Naive thymus-derived CD8-positive, alpha-beta T cell (primary cell): ENCODE results near the gene RNH1. TPM values are rescaled to one million over a fixed set of nuclear protein-coding genes. Genes with fewer than 3 reads are reported as not detected.
A peak's percentile ranks its signal among the peaks of the same experiment; 100 is the strongest.

ENCODE experiments used
- ATAC-seq, 2 donors: fragments of 150-1000 bp; cut with Tn5 transposase in 1 of 2; sonication (Bioruptor Pico), chemical (Tn5 transposase) in 1 of 2; 1 replicate in 1 of 2; 2 replicates in 1 of 2; pipeline ENCODE4 v1.10.0; 2021; ENCODE audit warnings: mild to moderate bottlenecking in 2 of 2, moderate library complexity in 2 of 2
- POLR2A ChIA-PET: fragments of 350-600 bp; sonication (Branson Sonifier 250); formaldehyde crosslinking; loops from one replicate; lab custom pipeline; 2021; ENCODE audit warnings: antibody characterized with exemption; lab: Charles Lee
- DNase-seq, 10 donors: peaks; one replicate each; pipeline versions ENCODE4 v3.0.0 to v3.0.0-alpha.2; 2020 to 2022
- H3K27ac Mint-ChIP-seq, 10 donors: one replicate each; pipeline ENCODE4 v1.8.0; 2020 to 2022; ENCODE audit warnings: mild to moderate bottlenecking in 10 of 10, mixed read lengths in 10 of 10, moderate library complexity in 4 of 10, inconsistent platforms in 1 of 10
- H3K27me3 Mint-ChIP-seq, 5 donors: one replicate each; pipeline ENCODE4 v1.8.0; 2021 to 2022; ENCODE audit warnings: mixed read lengths in 5 of 5
- H3K36me3 Mint-ChIP-seq, 3 donors: one replicate each; pipeline ENCODE4 v1.8.0; 2020 to 2022; ENCODE audit warnings: mixed read lengths in 3 of 3, mild to moderate bottlenecking in 2 of 3, inconsistent platforms in 1 of 3
- H3K4me1 Mint-ChIP-seq, 4 donors: one replicate each; pipeline ENCODE4 v1.8.0; 2021 to 2022; ENCODE audit warnings: mixed read lengths in 4 of 4
- H3K4me3 Mint-ChIP-seq, 10 donors: one replicate each; pipeline ENCODE4 v1.8.0; 2020 to 2022; ENCODE audit warnings: mild to moderate bottlenecking in 10 of 10, mixed read lengths in 10 of 10, moderate library complexity in 6 of 10, inconsistent platforms in 1 of 10
- H3K9me3 Mint-ChIP-seq, 9 donors: one replicate each; pipeline ENCODE4 v1.8.0; 2020 to 2022; ENCODE audit warnings: mixed read lengths in 9 of 9, mild to moderate bottlenecking in 3 of 9, inconsistent platforms in 1 of 9, moderate library complexity in 1 of 9
- polyA plus RNA-seq, 3 donors: library from polyadenylated mRNA; unstranded; fragments of 300-500 nt; fragmentation: Illumina TruSeq; gene quantifications; one replicate each; pipeline ENCODE4 v1.2.3, GENCODE V29; 2021
- total RNA-seq, 8 experiments: library from RNA in 2 of 8; stranded (reverse) in 2 of 8; gene quantifications; one replicate each; pipeline ENCODE4 v1.2.3 and lab custom pipeline; 2021 to 2026

RNH1 gene
- total and polyA plus RNA-seq, 5 experiments from 2014 or later: 102 to 198 (median 152) TPM

DNA sequence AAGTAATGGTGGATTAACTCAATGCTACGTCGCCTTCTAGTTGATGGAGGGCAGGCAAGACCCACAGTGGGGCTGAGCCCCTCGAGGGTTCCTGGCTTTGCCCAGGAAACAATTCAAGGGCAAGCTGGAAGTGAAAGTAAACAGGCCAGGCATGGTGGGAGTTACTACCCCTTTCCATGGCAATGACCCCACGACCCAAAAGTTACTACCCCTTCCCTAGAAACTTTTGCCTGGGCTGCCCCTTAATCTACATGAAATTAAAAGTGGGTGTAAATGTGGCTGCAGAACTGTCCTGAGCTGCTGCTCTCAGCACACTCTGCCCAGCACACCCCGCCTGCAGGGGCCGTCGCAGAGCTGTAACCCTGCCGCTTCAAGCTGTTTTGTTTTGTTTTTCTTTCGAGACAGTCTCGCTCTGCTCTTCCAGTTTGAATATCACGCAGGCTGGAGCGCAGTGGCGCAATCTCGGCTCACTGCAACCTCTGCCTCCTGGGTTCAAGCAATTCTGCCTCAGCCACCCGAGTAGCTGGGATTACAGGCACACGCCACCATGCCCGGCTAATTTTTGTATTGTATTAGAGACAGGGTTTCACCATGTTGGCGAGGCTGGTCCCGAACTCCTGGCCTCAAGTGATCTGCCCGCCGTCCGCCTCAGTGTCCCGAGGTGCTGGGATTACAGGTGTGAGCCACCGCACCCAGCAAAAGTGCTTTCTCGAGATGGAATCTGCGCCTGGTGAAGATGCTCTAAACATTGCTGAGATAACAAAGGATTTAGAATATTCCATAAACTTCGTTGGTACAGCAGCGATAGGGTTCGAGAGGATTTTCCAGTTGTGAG lies 5.9 kb upstream of the RNH1 start:
- Mint-ChIP-seq H3K36me3 (peaks cover 0 to 28% (median 5%) of the 10 kb centered on the region in 3 donors), H3K9me3 (peaks cover 0 to 7% (median 0%) of the 10 kb centered on the region in 9 donors), H3K4me1 (peaks cover 0 to 11% (median 4%) of the 10 kb centered on the region in 4 donors), H3K27me3 (no peaks in the 10 kb centered on the region), H3K4me3 (peak overlapping the region in 1 of 10 donors; percentile 29), H3K27ac (peak overlapping the region in 2 of 10 donors; percentile 21 to 67)
- ATAC-seq (no peak), DNase-seq (no peak)
- POLR2A ChIA-PET: interaction anchor here (0.6 kb wide), 1 partner anchor 178 kb away, joined by 3 read pairs; no protein-coding TSS in a partner anchor

- no peak for DNase-seq
- no peak for ATAC-seq
- Mint-ChIP-seq H3K4me3 (peak overlapping the region in 7 of 10 donors; percentile 6 to 74 (median 33)), H3K4me1 (peaks cover 8 to 30% (median 22%) of the 10 kb centered on the region in 4 donors), H3K36me3 (peaks cover 0 to 26% (median 0%) of the 10 kb centered on the region in 3 donors), H3K9me3 (no peaks in the 10 kb centered on the region), H3K27ac (peak overlapping the region in 2 of 10 donors; percentile 24 to 51), H3K27me3 (no peaks in the 10 kb centered on the region)
- POLR2A ChIA-PET: interaction anchor here (0.7 to 1.0 kb wide), 2 partner anchors 27 to 79 kb away, joined by 3 to 4 read pairs; no protein-coding TSS in a partner anchor
Observed at GRCh38 chr11:508956-509355, 1.9 kb upstream of the RNH1 start.

DNA sequence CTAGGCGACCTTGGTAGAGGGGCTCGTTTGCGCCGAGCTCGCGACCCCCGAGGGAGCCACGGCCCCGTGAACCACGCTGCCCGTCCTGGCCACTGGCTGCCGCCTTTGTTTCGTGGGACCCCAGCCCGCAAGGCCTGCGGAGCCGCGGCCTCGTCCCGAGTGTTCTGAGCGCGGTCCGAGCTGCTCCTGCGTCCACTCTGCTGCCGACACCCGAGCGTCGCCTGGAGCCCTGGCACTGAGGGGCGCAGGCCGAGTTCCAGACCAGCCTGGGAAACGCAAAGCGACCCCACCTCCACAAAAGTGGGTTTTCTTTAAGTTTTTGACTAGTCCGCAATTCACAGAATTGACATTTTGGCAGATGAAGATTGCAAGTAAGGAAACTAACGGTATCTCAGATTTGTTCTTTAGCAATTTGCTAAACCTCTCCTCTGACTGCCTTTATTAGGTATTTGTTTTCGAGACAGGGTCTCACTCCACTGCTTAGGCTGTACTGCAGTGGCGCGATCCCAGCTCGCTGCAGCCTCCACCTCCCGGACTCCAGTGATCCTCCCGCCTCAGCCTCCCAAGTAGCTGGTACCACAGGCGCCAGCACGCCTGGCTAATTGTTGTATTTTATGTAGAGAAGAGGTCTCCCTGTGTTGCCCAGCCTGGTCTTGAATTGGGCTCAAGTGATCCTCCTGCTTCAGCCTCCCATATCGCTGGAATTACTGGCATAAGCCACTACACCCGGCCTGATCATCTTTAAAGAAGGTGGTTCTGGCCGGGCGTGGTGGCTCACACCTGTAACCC lies 879 bp upstream of the RNH1 start:
- peak overlapping the region in 9 of 10 donors; percentile 35 to 100 (median 79) for H3K27ac Mint-ChIP-seq
- H3K27me3 Mint-ChIP-seq: no peaks in the 10 kb centered on the region
- peaks cover 8 to 34% (median 24%) of the 10 kb centered on the region in 4 donors for H3K4me1 Mint-ChIP-seq
- no peaks in the 10 kb centered on the region for H3K9me3 Mint-ChIP-seq
- POLR2A ChIA-PET: interaction anchor here (0.7 to 4.2 kb wide), 4 partner anchors 27 to 209 kb away, joined by 3 to 42 read pairs (median 4); partner anchors contain the start of genes HRAS and LRRC56
- H3K36me3 Mint-ChIP-seq: peaks cover 0 to 20% (median 0%) of the 10 kb centered on the region in 3 donors
- peak overlapping the region; percentile 62 to 99 (median 88) for H3K4me3 Mint-ChIP-seq
- DNase-seq (no peak), ATAC-seq (no peak)

- POLR2A ChIA-PET: interaction anchor here (0.5 to 4.2 kb wide), 30 partner anchors 11 to 805 kb away, joined by 3 to 42 read pairs (median 4); partner anchors contain the start of genes BET1L, HRAS, LRRC56 and NLRP6
- Mint-ChIP-seq H3K36me3 (peaks cover 0 to 15% (median 0%) of the 10 kb centered on the region in 3 donors), H3K27ac (peak overlapping the region; percentile 97 to 100 (median 100)), H3K4me1 (peaks cover 8 to 40% (median 25%) of the 10 kb centered on the region in 4 donors), H3K9me3 (no peaks in the 10 kb centered on the region), H3K4me3 (peak overlapping the region; percentile 95 to 99 (median 98)), H3K27me3 (no peaks in the 10 kb centered on the region)
- DNase-seq (peak; percentile 92 to 98 (median 96)), ATAC-seq (peak; percentile 75 to 76)
Observed at GRCh38 chr11:506238-506994, 626 bp downstream of the RNH1 start.

- Mint-ChIP-seq H3K27ac (peak overlapping the region in 6 of 10 donors; percentile 48 to 100 (median 80)), H3K36me3 (peaks cover 0 to 17% (median 0%) of the 10 kb centered on the region in 3 donors)
Observed at GRCh38 chr11:504994-505344, 2.1 kb downstream of the RNH1 start.

GRCh38 chr11:504053-504993 lies 2.7 kb downstream of the RNH1 start:
- POLR2A ChIA-PET: interaction anchor here (2.6 to 4.2 kb wide), 2 partner anchors 30 to 296 kb away, joined by 21 to 42 read pairs; partner anchors contain the start of genes BET1L, HRAS, LRRC56 and RIC8A
- Mint-ChIP-seq H3K27me3 (no peaks in the 10 kb centered on the region), H3K36me3 (peaks cover 0 to 15% (median 0%) of the 10 kb centered on the region in 3 donors), H3K27ac (peak overlapping the region in 7 of 10 donors; percentile 9 to 100 (median 70)), H3K4me1 (peaks cover 8 to 43% (median 28%) of the 10 kb centered on the region in 4 donors), H3K4me3 (peak overlapping the region; percentile 39 to 98 (median 72)), H3K9me3 (no peaks in the 10 kb centered on the region)
- ATAC-seq (no peak), DNase-seq (no peak)

More at GRCh38 chr11:504994-505344, 2.1 kb downstream of the RNH1 start:
- no peak for ATAC-seq
- Mint-ChIP-seq H3K4me1 (peaks cover 8 to 43% (median 28%) of the 10 kb centered on the region in 4 donors), H3K4me3 (peak overlapping the region; percentile 22 to 98 (median 72)), H3K9me3 (no peaks in the 10 kb centered on the region), H3K27me3 (no peaks in the 10 kb centered on the region)
- DNase-seq: no peak
- POLR2A ChIA-PET: interaction anchor here (2.6 to 4.2 kb wide), 2 partner anchors 30 to 297 kb away, joined by 21 to 42 read pairs; partner anchors contain the start of genes BET1L, HRAS, LRRC56 and RIC8A

- Mint-ChIP-seq H3K4me3 (peak overlapping the region in 6 of 10 donors; percentile 16 to 98 (median 52)), H3K27me3 (no peaks in the 10 kb centered on the region)
- DNase-seq: no peak
Observed at GRCh38 chr11:503179-503981, 3.7 kb downstream of the RNH1 start.

GRCh38 chr11:502288-503178 lies 4.5 kb downstream of the RNH1 start:
- Mint-ChIP-seq H3K9me3 (no peaks in the 10 kb centered on the region), H3K4me3 (peak overlapping the region in 1 of 10 donors; percentile 7), H3K36me3 (peaks cover 0 to 28% (median 5%) of the 10 kb centered on the region in 3 donors), H3K4me1 (peaks cover 9 to 35% (median 25%) of the 10 kb centered on the region in 4 donors), H3K27ac (peak overlapping the region in 1 of 10 donors; percentile 24), H3K27me3 (no peaks in the 10 kb centered on the region)
- ATAC-seq (no peak), DNase-seq (no peak)
- POLR2A ChIA-PET: interaction anchor here (0.5 to 1.1 kb wide), 3 partner anchors 8 to 43 kb away, joined by 3 read pairs; no protein-coding TSS in a partner anchor

More at GRCh38 chr11:503179-503981, 3.7 kb downstream of the RNH1 start:
- POLR2A ChIA-PET: interaction anchor here (0.5 to 1.1 kb wide), 2 partner anchors 9 to 27 kb away, joined by 3 read pairs; no protein-coding TSS in a partner anchor
- no peaks in the 10 kb centered on the region for H3K9me3 Mint-ChIP-seq
- H3K36me3 Mint-ChIP-seq: peaks cover 0 to 19% (median 0%) of the 10 kb centered on the region in 3 donors
- ATAC-seq: no peak
- H3K27ac Mint-ChIP-seq: peak overlapping the region in 2 of 10 donors; percentile 6 to 63
- peaks cover 8 to 41% (median 27%) of the 10 kb centered on the region in 4 donors for H3K4me1 Mint-ChIP-seq

- ATAC-seq (no peak), DNase-seq (no peak)
- Mint-ChIP-seq H3K27me3 (no peaks in the 10 kb centered on the region), H3K27ac (peak overlapping the region in 5 of 10 donors; percentile 15 to 86 (median 37)), H3K9me3 (no peaks in the 10 kb centered on the region), H3K36me3 (peaks cover 0 to 35% (median 10%) of the 10 kb centered on the region in 3 donors), H3K4me3 (no peak overlapping the region), H3K4me1 (peaks cover 12 to 42% (median 26%) of the 10 kb centered on the region in 4 donors)
- POLR2A ChIA-PET: interaction anchor here (0.6 to 1.0 kb wide), 3 partner anchors 42 to 222 kb away, joined by 3 read pairs; no protein-coding TSS in a partner anchor
Observed at GRCh38 chr11:501683-502287, 5.3 kb downstream of the RNH1 start.
